PC-9 (cell line): Measurements from ENCODE around the gene ARL5B. TPM values are rescaled to one million over a fixed set of nuclear protein-coding genes. Genes with fewer than 3 reads are reported as not detected.
A peak's percentile ranks its signal among the peaks of the same experiment; 100 is the strongest.

Source experiments
- BruUV-seq: library from RNA; stranded (reverse); fragments of 400-500 nt; replicated peaks from 2 replicates; lab custom pipeline; 2021; lab: Mats Ljungman, UMichigan
- CTCF ChIA-PET: fragments of 300-600 bp; sonication (Branson Sonifier 250); formaldehyde crosslinking; loops from one replicate; lab custom pipeline; 2022; ENCODE audit warnings: antibody characterized with exemption; lab: Charles Lee
- POLR2A ChIA-PET: fragments of 300-600 bp; sonication (Branson Sonifier 250); formaldehyde crosslinking; loops from one replicate; lab custom pipeline; 2022; ENCODE audit warnings: antibody characterized with exemption; ENCODE audit not compliant: unreplicated experiment; lab: Charles Lee
- DNase-seq, 2 experiments: peaks; one replicate each; pipeline versions ENCODE4 v3.0.0 to v3.0.0-alpha.2; 2015 to 2022; ENCODE audit warnings: mixed read lengths in 1 of 2
- H2AFZ ChIP-seq: fragments of 200-600 bp; sonication (generic); 2 replicates; pipeline ENCODE4 v1.8.1; 2017; ENCODE audit warnings: antibody characterized with exemption
- H3F3A ChIP-seq: fragments of 200-600 bp; sonication (generic); 2 replicates; pipeline ENCODE4 v1.8.1; 2017; ENCODE audit warnings: antibody characterized with exemption, mild to moderate bottlenecking, low read depth; ENCODE audit not compliant: insufficient read depth
- H3K27ac ChIP-seq: fragments of 200-600 bp; sonication (generic); 2 replicates; pipeline ENCODE4 v1.6.1; 2016; ENCODE audit warnings: mixed run types
- H3K27me3 ChIP-seq: fragments of 200-600 bp; sonication (generic); 2 replicates; pipeline ENCODE4 v1.6.1; 2016; ENCODE audit warnings: low read depth, mixed run types; ENCODE audit not compliant: insufficient read depth
- H3K36me3 ChIP-seq: fragments of 200-600 bp; sonication (generic); 2 replicates; pipeline ENCODE4 v1.6.1; 2016; ENCODE audit warnings: low read depth, mixed run types
- H3K4me1 ChIP-seq: fragments of 200-600 bp; sonication (generic); replicated peaks from 2 replicates; pipeline ENCODE4 v1.6.1; 2016; ENCODE audit warnings: mixed run types; ENCODE audit not compliant: insufficient read depth
- H3K4me2 ChIP-seq: fragments of 200-600 bp; sonication (generic); 2 replicates; pipeline ENCODE4 v1.6.1; 2017; ENCODE audit warnings: mixed run types
- H3K4me3 ChIP-seq: fragments of 200-600 bp; sonication (generic); 2 replicates; pipeline ENCODE4 v1.6.1; 2016; ENCODE audit warnings: mixed run types
- H3K79me2 ChIP-seq: fragments of 200-600 bp; sonication (generic); 2 replicates; pipeline ENCODE4 v1.6.1; 2017; ENCODE audit warnings: low read depth, mixed run types
- H3K9me2 ChIP-seq: fragments of 200-600 bp; sonication (generic); 2 replicates; pipeline ENCODE4 v1.8.1; 2017; ENCODE audit warnings: mild to moderate bottlenecking; ENCODE audit not compliant: insufficient read depth
- H3K9me3 ChIP-seq: fragments of 200-600 bp; sonication (generic); 2 replicates; pipeline ENCODE4 v1.8.1; 2016; ENCODE audit warnings: low read depth; ENCODE audit not compliant: insufficient read depth
- H4K20me1 ChIP-seq: fragments of 200-600 bp; sonication (generic); 2 replicates; pipeline ENCODE4 v1.8.1; 2017; ENCODE audit not compliant: insufficient read depth
- EZH2 ChIP-seq: fragments of 200-600 bp; sonication (generic); IDR thresholded peaks from 2 replicates; pipeline ENCODE4 v1.8.0; 2017; ENCODE audit warnings: antibody characterized with exemption, low read depth
- intact Hi-C: fragments of 100-400 bp; cut with micrococcal nuclease; formaldehyde crosslinking; loops from one replicate; pipeline ENCODE4 v1.10.0; 2022; ENCODE audit not compliant: unreplicated experiment
- total RNA-seq: library from RNA; stranded (reverse); gene quantifications from 2 replicates; pipeline ENCODE4 v1.2.3, GENCODE V29; 2021
- TF ChIP-seq, protein P1 (sequence below): fragments of 200-600 bp; sonication (generic); conservative IDR thresholded peaks from 2 replicates; pipeline ENCODE4 v1.6.1; 2017; ENCODE audit warnings: mixed run types, antibody characterized with exemption, mild to moderate bottlenecking, moderate library complexity

The ARL5B gene
- total RNA-seq, 1 experiment from 2014 or later = 15.3 TPM

DNA sequence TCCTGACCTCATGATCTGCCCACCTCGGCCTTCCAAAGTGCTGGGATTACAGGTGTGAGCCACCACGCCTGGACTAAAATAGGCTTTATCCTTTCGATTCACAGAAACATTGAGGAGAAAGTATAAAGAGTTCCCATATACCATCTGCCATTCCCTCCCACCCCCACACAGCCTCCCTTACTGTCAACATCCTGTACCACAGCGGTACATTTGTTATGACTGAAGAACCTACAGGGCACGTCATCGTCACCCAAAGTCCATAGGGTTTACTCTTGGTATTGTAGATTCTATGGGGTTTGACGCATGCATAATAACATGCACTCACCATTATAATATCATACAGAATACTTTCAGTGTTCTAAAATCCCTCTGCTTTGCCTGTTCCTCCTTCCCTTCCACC is 28.0 kb downstream of the ARL5B start:
- CTCF ChIA-PET = no interaction called here

DNA sequence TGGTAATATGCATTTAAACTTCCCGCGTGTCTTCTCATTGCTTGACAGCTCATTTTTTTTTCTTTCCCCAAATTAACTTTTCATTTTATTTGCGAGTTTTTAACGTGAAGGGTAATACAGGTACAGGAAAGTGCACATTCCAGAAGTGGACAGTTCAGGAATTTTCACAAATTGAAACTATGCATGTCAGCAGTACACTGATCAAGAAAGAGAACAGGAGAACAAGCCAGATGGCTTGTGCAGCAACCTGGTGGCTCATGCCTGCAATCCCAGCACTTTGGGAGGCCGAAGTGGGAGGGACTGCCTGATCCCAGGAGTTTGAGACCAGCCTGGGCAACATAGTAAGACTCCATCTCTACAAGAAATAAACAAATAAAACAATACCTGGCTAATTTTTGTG is 28.5 kb downstream of the ARL5B start:
- CTCF ChIA-PET = no interaction called here

More for the DNA sequence above, 28.0 kb downstream of the ARL5B start:
- POLR2A ChIA-PET = no interaction called here
- no peak for TF ChIP-seq EZH2
- TF ChIP-seq, protein P1, sequence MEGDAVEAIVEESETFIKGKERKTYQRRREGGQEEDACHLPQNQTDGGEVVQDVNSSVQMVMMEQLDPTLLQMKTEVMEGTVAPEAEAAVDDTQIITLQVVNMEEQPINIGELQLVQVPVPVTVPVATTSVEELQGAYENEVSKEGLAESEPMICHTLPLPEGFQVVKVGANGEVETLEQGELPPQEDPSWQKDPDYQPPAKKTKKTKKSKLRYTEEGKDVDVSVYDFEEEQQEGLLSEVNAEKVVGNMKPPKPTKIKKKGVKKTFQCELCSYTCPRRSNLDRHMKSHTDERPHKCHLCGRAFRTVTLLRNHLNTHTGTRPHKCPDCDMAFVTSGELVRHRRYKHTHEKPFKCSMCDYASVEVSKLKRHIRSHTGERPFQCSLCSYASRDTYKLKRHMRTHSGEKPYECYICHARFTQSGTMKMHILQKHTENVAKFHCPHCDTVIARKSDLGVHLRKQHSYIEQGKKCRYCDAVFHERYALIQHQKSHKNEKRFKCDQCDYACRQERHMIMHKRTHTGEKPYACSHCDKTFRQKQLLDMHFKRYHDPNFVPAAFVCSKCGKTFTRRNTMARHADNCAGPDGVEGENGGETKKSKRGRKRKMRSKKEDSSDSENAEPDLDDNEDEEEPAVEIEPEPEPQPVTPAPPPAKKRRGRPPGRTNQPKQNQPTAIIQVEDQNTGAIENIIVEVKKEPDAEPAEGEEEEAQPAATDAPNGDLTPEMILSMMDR = no peak
- Histone ChIP-seq H3K4me1 (no peaks in the 10 kb centered on the region), H3K27ac (no peak overlapping the region), H2AFZ (no peak overlapping the region), H3K9me2 (no peaks in the 10 kb centered on the region), H3K9me3 (no peaks in the 10 kb centered on the region), H4K20me1 (no peaks in the 10 kb centered on the region), H3K4me3 (no peak overlapping the region), H3K79me2 (no peaks in the 10 kb centered on the region), H3K4me2 (no peak overlapping the region), H3K36me3 (no peaks in the 10 kb centered on the region), H3F3A (no peaks in the 10 kb centered on the region), H3K27me3 (no peaks in the 10 kb centered on the region)
- BruUV-seq = no TSS peak
- no peak for DNase-seq
- intact Hi-C loops = no loop called here

DNA sequence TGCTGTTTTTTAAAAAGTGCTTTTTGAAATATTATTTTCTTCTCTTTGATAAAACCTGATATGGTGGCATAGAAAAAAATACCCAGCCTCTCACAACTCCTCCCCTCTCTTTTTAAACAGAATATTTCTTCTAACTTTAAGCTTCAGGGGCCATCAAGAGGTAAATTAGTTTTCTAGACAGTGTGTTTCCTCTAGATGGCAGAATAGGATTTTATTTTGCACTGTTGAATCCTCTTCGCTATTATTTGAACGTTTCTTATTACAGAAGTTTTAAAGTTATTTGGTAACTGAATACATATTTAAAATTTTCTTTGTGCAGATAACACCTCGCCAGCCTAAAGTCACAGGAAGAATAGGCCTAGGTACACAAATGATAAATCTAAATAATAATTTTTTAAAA is 30.3 kb downstream of the ARL5B start:
- POLR2A ChIA-PET = interaction anchor here (0.6 kb wide), 1 partner anchor 226 kb away, joined by 3 read pairs; no protein-coding TSS in a partner anchor
- H3F3A ChIP-seq = no peaks in the 10 kb centered on the region
- intact Hi-C loops = no loop called here
- H3K27me3 ChIP-seq = no peaks in the 10 kb centered on the region
- no peaks in the 10 kb centered on the region for H3K79me2 ChIP-seq
- BruUV-seq = no TSS peak
- TF ChIP-seq, protein P1 = peak; percentile 54; the same call in 1 of the 2 replicates
- no peak for TF ChIP-seq EZH2
- H3K4me1 ChIP-seq = no peaks in the 10 kb centered on the region
- H3K4me3 ChIP-seq = no peak overlapping the region
- no peak overlapping the region for H3K4me2 ChIP-seq
- no peak overlapping the region for H2AFZ ChIP-seq
- no peaks in the 10 kb centered on the region for H3K36me3 ChIP-seq
- H4K20me1 ChIP-seq = no peaks in the 10 kb centered on the region
- no peaks in the 10 kb centered on the region for H3K9me2 ChIP-seq
- H3K9me3 ChIP-seq = no peaks in the 10 kb centered on the region
- DNase-seq = no peak
- CTCF ChIA-PET = interaction anchor here (0.6 to 0.9 kb wide), 2 partner anchors 16 to 31 kb away, joined by 3 to 5 read pairs; no protein-coding TSS in a partner anchor
- H3K27ac ChIP-seq = no peak overlapping the region

More for the DNA sequence above, 28.5 kb downstream of the ARL5B start:
- Histone ChIP-seq H3K79me2 (no peaks in the 10 kb centered on the region), H3F3A (no peaks in the 10 kb centered on the region), H3K27me3 (no peaks in the 10 kb centered on the region), H3K36me3 (no peaks in the 10 kb centered on the region), H2AFZ (no peak overlapping the region), H3K4me1 (no peaks in the 10 kb centered on the region), H3K4me3 (no peak overlapping the region), H3K9me3 (no peaks in the 10 kb centered on the region), H3K4me2 (no peak overlapping the region), H3K27ac (no peak overlapping the region), H4K20me1 (no peaks in the 10 kb centered on the region), H3K9me2 (no peaks in the 10 kb centered on the region)
- no TSS peak for BruUV-seq
- TF ChIP-seq, protein P1 = no peak
- TF ChIP-seq EZH2 = no peak
- POLR2A ChIA-PET = no interaction called here
- no peak for DNase-seq
- intact Hi-C loops = no loop called here
